Effector memory CD4-positive, alpha-beta T cell (primary cell): ENCODE data around the gene FBF1.

Source experiments
- DNase-seq, 3 donors: peaks; one replicate each; pipeline ENCODE4 v3.0.0-alpha.2; 2020
- H3K27ac ChIP-seq: 2 replicates; pipeline ENCODE4 v1.7.0; 2013; ENCODE audit warnings: mild to moderate bottlenecking, low read length, moderate library complexity; ENCODE audit not compliant: insufficient read depth, poor library complexity, severe bottlenecking
- H3K27me3 ChIP-seq: replicated peaks from 2 replicates; pipeline ENCODE4 v1.7.0; 2013; ENCODE audit warnings: mild to moderate bottlenecking, low read length; ENCODE audit not compliant: insufficient read depth, control insufficient read depth, poor library complexity, severe bottlenecking
- H3K36me3 ChIP-seq: 2 replicates; pipeline ENCODE4 v1.7.0; 2013; ENCODE audit warnings: mild to moderate bottlenecking, low read length, moderate library complexity; ENCODE audit not compliant: control insufficient read depth, insufficient read depth
- H3K4me1 ChIP-seq: 2 replicates; pipeline ENCODE4 v1.7.0; 2013; ENCODE audit warnings: low read length, mild to moderate bottlenecking; ENCODE audit not compliant: control insufficient read depth, insufficient read depth, poor library complexity, severe bottlenecking
- H3K4me3 ChIP-seq: 2 replicates; pipeline ENCODE4 v1.7.0; 2013; ENCODE audit warnings: low read length, low read depth, mild to moderate bottlenecking; ENCODE audit not compliant: insufficient read depth, poor library complexity, severe bottlenecking
- H3K9me3 ChIP-seq: 2 replicates; pipeline ENCODE4 v1.7.0; 2013; ENCODE audit warnings: mild to moderate bottlenecking, low read length, moderate library complexity; ENCODE audit not compliant: control insufficient read depth

The FBF1 gene

DNA sequence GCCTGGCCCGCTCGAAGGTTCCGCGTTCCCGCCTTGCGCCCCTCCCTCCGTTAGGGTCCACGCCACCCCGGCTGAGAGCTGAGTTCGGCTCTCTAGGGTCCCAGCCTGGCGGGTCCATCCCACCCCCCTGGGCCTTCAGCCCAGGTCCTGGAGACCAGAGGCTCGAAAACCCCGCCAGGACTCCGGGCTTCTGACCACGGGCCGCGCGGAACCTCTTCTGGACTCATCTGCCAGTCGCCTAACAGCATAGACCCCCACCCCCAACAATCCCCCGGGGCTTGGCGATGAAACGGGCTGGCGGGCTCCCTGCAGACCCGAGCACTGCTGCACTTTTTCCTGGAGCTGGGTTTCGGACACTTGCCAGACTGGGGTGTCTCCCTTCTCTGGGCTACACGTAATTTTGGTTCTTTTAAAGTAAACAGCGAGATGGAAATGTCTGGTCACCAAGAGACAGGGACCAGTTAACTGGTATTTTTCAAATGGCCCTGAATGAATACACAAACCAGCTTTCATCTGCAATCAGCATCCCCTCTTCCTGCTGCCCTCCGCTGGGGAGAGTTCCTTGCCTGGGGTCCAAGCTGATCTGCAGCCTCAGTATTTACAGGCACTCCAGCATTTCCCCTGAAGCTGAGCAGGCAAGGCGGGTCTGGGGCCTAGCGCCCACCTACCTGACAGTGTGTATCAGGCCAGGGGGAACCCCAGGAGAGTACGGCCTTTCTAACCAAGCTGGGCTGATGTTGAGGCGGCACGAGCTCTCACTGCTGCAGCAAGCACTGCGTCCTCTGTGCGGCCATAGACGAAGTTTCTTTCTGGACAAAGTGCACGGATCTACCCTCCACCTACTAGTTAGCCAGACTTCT is 43.5 kb downstream of the FBF1 start:
- Histone ChIP-seq H3K4me3 (peak overlapping the region; percentile 5), H3K36me3 (peaks cover 43% of the 10 kb centered on the region), H3K9me3 (no peaks in the 10 kb centered on the region), H3K27ac (peak overlapping the region; percentile 61), H3K4me1 (peaks cover 17% of the 10 kb centered on the region), H3K27me3 (no peaks in the 10 kb centered on the region)
- no peak for DNase-seq

DNA sequence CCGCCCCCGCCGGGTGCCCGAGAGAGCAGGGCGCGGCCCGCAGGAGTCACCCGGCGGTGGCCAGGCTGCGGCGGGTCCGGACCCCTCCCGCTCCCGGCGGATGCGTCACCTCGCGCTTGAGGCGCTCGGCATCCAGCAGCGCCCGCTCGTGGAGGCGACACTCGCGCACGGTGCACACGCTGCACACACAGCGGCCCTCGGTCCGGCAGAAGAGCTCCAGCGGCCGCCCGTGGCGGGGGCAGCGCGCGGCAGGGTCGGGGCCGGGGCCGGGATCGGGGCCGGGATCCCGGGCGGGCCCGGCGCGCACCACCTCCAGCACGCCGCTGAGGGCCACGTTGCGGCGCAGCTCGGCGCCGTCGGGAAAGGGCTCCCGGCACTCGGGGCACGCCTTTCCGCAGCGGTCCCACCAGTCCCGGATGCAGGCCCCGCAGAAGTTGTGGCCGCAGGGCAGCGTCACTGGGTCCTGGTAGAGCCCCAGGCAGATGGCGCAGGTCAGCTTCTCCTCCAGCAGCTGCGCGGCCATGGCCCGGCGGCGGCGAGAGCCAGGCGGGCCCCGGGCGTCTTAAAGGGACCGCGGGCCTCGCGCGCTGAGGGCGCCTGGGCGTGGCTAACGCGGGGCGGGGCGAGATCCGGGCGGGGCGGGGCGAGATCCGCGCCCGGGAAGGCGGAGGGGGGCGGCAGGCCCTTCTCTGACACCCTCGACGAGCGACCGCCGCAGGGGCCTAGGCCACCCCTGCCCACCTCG is 44.3 kb downstream of the FBF1 start, which contains the start of gene TRIM65:
Gene TRIM65, minus strand, starts transcription at position 537 of the 745 bp plus-strand sequence. Its CDS starts 14 bp downstream, at position 523.
- H3K27ac ChIP-seq: peak within 1 kb of the TSS; percentile 61
- peak within 1 kb of the TSS; percentile 72 for H3K4me3 ChIP-seq
- H3K4me1 ChIP-seq: peaks cover 17% of the 10 kb centered on the region
- DNase-seq: peak; percentile 57 to 61 (median 60)
- H3K27me3 ChIP-seq: no peaks in the 10 kb centered on the region
- H3K36me3 ChIP-seq: peaks cover 44% of the 10 kb centered on the region
- no peaks in the 10 kb centered on the region for H3K9me3 ChIP-seq

DNA sequence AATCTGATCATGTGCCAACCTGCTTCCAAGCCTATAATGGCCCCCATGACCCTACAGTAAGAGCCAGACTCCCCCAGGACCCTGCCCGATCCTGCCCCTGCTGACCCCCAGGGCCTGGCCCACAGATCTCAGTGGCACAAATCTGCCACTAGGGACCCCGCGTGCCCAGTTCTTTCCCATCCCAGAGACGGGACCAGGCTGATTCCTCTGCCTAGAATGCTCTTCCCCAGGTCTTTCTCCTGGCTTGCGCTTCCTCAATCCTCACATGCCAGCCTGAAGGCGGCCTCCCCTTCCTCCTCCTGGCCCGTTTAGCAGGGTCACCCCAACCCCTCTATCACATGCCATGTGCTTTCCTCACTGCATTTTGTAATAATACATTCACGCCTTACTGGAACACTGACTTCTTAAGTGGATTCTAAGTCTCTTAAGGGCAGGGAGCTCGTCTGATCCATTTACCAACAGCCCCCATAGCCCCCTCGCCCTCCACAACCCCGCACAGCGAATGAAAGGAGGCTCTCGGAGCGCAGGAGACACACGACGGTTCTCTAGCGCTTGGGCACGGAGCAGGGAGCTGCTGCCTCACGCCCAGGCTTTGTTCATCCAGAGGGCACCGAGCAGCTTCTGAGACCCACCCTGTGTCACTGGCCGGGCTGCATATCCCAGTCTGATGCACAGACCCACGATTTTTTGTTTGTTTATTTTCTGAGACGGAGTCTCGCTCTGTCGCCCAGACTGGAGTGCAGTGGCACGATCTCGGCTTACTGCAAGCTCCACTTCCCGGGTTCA is 45.3 kb downstream of the FBF1 start:
- DNase-seq: no peak

DNA sequence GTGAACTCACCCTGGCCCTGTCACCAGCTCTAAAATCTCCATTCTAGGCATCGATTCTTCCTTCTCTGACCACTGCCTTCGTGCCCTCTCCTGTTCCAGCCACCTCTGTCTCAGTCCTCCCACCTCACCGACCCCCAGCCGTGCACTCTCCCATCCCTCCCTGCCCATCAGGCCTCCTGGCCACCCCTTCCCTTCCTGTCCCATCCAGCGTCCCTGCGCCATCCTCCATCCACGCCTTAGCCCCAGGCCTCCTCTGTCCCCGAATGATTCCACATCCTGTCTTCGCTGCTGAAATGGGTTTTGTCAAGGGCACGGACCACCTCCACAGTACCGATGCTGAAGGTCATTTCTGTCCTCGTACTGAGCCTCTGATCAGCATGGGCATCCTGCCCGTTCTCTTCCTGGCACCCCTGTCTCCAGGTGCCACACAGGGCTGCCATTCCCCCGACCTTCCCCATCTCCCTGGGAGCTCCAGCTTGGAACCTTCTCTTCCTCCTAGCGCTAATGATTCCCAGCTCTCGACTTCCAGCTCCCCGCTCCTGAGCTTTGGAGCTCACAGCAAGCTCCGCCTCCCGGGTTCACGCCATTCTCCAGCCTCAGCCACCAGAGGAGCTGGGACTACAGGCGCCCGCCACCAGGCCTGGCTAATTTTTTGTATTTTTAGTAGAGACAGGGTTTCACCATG is 46.7 kb downstream of the FBF1 start:
- no peak for DNase-seq
- Histone ChIP-seq H3K9me3 (no peaks in the 10 kb centered on the region), H3K27me3 (no peaks in the 10 kb centered on the region), H3K36me3 (peaks cover 34% of the 10 kb centered on the region), H3K4me1 (peaks cover 17% of the 10 kb centered on the region), H3K27ac (no peak overlapping the region), H3K4me3 (no peak overlapping the region)

More for the DNA sequence above, 45.3 kb downstream of the FBF1 start:
- Histone ChIP-seq H3K36me3 (peaks cover 43% of the 10 kb centered on the region), H3K4me1 (peaks cover 17% of the 10 kb centered on the region), H3K9me3 (no peaks in the 10 kb centered on the region), H3K4me3 (peak overlapping the region; percentile 72), H3K27me3 (no peaks in the 10 kb centered on the region), H3K27ac (peak overlapping the region; percentile 61)

DNA sequence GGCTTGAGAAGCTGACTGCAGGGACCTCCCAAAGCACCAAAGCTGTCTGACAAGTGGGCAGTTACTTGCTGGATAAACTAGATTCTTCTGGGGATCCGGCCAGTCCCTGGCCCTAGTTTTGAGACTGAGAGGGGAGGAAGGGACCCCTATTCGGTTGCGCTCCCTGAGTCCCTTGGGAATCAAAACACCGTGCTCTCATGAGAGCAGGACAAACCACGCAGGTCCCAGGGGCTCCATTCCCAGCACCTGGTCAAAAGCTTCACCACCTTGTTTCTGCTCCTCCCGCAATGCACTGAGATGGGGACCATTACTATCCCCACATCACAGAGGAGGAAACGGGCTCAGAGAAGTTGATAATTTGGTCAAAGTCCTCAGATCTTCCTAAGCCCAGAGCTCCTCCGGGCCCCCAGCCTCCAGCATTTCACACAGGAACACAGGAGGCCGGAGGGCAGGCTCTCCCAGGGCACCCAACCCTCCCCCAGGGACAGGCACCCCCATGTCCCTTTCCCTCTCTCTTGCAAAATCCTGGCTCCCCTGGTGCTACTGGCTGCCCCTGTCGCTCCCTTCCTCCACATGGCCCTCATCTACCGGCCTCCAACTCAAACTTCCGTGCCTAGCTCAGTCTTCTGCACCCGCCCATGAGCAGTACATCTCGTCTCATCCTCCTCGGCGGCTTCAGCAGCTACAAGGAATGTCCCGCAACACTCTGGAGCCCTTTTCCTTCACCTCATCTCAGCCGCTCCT is 47.4 kb downstream of the FBF1 start:
- Histone ChIP-seq H3K4me3 (no peak overlapping the region), H3K27me3 (no peaks in the 10 kb centered on the region), H3K36me3 (peaks cover 27% of the 10 kb centered on the region), H3K27ac (no peak overlapping the region), H3K9me3 (no peaks in the 10 kb centered on the region), H3K4me1 (peaks cover 17% of the 10 kb centered on the region)
- DNase-seq: no peak

DNA sequence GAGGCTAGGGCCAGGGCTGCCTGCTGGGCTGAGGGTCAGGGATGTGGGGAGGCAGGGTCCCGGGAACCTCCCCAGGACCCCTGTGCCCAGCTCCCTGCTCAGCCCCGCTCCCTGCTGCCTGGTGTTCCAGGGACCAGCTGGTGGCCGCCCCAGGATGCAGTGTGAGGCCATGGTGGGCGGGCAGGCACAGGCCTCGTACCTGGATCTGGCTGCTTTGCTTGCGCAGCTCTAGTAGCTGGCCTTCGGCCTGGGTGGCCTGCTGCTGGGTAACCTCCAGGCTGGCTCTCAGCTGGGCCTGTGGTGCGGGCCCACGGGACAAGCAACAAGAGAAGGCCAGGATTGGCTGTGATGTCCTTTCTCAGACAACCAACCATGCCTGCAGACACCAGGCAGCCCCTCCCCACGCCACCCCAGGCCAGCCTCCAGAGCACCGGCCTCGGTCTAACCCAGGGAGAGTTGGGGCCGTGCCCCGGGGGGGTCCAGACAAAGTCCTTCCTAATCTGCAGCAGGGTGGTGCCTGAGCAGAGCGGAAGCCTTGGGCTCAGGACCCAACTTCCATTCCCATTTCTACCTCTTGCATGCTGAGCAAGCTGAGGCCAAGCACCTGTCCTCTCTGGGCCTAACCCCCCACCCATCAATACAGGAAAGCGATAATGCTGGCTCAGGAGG is 48.2 kb downstream of the FBF1 start:
- Histone ChIP-seq H3K36me3 (peaks cover 21% of the 10 kb centered on the region), H3K4me3 (no peak overlapping the region), H3K9me3 (no peaks in the 10 kb centered on the region), H3K4me1 (peaks cover 17% of the 10 kb centered on the region), H3K27me3 (no peaks in the 10 kb centered on the region), H3K27ac (no peak overlapping the region)
- no peak for DNase-seq

DNA sequence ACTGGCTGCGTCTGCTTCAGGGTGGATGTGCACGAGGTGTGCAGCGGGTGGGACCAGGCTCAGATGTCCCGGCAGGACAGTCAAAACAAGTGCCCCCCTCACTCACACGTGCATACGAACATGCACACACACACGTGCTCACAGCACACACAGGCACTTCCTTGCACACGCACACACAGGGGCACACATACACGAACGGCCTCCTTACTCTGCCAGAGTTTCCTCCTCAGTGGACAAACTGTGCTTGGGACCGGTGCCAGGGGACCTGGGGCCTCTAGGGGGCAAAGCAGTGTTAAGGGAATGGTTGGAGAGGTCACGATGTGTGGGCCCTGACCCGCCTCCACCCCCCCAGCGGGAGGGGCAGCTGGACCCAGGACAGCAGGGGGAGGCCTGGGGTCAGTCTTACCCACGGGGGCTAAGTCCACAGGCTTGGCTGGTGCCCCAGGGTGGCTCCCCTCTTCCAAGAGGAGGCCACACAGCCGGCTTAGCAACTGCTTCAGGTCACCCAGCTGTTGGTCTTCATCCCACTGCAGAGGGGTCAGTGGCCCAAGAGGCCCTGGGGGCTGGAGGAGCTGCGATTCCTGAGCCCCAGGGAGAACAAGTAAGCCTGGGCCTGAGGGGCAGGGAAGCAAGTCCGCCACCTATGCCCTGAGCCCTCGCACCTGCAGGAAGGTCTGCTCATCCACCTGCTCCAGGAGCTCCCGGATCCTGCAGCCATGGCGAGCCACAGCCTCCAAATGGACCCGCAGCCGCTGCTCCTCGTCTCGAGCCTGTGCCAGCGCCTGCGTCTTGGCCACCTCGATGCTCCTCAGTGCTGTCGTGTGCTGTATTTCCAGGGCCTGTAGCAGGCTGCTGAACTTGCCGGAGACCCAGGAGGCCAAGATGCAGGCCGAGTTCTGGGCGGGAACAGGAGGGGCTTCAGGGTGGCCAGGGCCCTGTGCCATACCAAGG is 49.0 kb downstream of the FBF1 start:
- Histone ChIP-seq H3K36me3 (peaks cover 21% of the 10 kb centered on the region), H3K4me3 (no peak overlapping the region)
- DNase-seq: no peak

DNA sequence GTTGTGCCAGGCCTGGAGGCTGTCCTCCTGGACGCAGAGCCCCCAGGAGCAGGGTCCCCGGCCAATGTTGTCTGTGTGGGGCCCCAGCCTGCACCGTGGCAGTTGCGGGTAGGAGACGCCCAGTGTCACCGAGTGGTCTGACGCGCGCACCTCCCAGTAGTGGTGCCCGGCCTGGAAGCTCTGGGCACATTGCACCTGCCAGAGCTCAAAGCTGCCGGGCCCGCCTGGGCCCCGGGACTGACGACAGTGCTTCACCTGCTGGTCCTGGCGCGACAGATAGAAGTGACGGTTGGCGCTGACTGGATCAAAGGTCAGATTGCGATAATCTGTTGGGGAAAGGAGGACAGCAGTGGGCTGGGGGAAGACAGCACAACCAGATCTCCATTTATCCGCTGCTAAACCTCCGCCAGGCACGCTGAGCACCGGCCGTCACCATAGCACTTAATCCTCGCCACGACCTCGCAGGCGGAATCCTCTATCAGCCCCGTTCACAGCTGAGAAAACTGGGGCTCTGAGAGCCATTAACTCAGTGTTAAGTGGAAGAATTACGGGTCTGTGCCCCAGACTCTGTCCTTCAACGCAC is 49.7 kb downstream of the FBF1 start:
- DNase-seq: no peak
- H3K36me3 ChIP-seq: peaks cover 21% of the 10 kb centered on the region
- H3K9me3 ChIP-seq: no peaks in the 10 kb centered on the region
- H3K27me3 ChIP-seq: no peaks in the 10 kb centered on the region
- peaks cover 17% of the 10 kb centered on the region for H3K4me1 ChIP-seq
- no peak overlapping the region for H3K27ac ChIP-seq
- H3K4me3 ChIP-seq: no peak overlapping the region

More for the DNA sequence above, 49.0 kb downstream of the FBF1 start:
- Histone ChIP-seq H3K27me3 (no peaks in the 10 kb centered on the region), H3K4me1 (peaks cover 17% of the 10 kb centered on the region), H3K9me3 (no peaks in the 10 kb centered on the region), H3K27ac (no peak overlapping the region)
